Measurements from ENCODE around the gene SERPINA5. TPM values are rescaled to one million over a fixed set of nuclear protein-coding genes. Genes with fewer than 3 reads are reported as not detected.

The SERPINA5 gene
- total and polyA plus RNA-seq, 3 donors from 2014 or later = 940 to 1,170 (median 1,154) TPM

GRCh38 chr14:94638339-94638738 lies 57.1 kb downstream of the SERPINA5 start:
- intact Hi-C loops (cut with DNase I; ENCODE audit: low total_unique reads) = no loop called here
- no peaks in the 10 kb centered on the region for H3K27me3 ChIP-seq
- TF ChIP-seq POLR2A (IDR thresholded peaks at IDR 0.05) (no peak), CTCF (IDR thresholded peaks at IDR 0.05) (no peak)
- WGBS, 2 donors = 83 to 92% methylated on average over 2 of the region's 2 CpGs
- no peaks in the 10 kb centered on the region for H3K4me1 ChIP-seq
- DNase-seq = no peak
- no peak overlapping the region for H3K4me3 ChIP-seq
- no peak overlapping the region for H3K27ac ChIP-seq
- no peaks in the 10 kb centered on the region for H3K9me3 ChIP-seq
- no peaks in the 10 kb centered on the region for H3K36me3 ChIP-seq (ENCODE audit: low read depth, missing control alignments)

GRCh38 chr14:94638961-94639817 lies 58.0 kb downstream of the SERPINA5 start:
- intact Hi-C loops (cut with DNase I; ENCODE audit: low total_unique reads) = no loop called here
- 88 to 91% methylated on average over 11 of the region's 11 CpGs for WGBS, 2 donors
- H3K27ac ChIP-seq = no peak overlapping the region
- no peak overlapping the region for H3K4me3 ChIP-seq
- no peaks in the 10 kb centered on the region for H3K36me3 ChIP-seq (ENCODE audit: low read depth, missing control alignments)
- DNase-seq = no peak
- H3K4me1 ChIP-seq = no peaks in the 10 kb centered on the region
- H3K9me3 ChIP-seq = no peaks in the 10 kb centered on the region
- TF ChIP-seq CTCF (IDR thresholded peaks at IDR 0.05) (no peak), POLR2A (IDR thresholded peaks at IDR 0.05) (no peak)
- H3K27me3 ChIP-seq = no peaks in the 10 kb centered on the region

- no peaks in the 10 kb centered on the region for H3K4me1 ChIP-seq
- no peak for DNase-seq
- no peaks in the 10 kb centered on the region for H3K27me3 ChIP-seq
- H3K27ac ChIP-seq = no peak overlapping the region
- no peak overlapping the region for H3K4me3 ChIP-seq
- no peaks in the 10 kb centered on the region for H3K36me3 ChIP-seq (ENCODE audit: low read depth, missing control alignments)
- TF ChIP-seq CTCF (IDR thresholded peaks at IDR 0.05) = no peak
- TF ChIP-seq POLR2A (IDR thresholded peaks at IDR 0.05) = no peak
- H3K9me3 ChIP-seq = no peaks in the 10 kb centered on the region
- intact Hi-C loops (cut with DNase I; ENCODE audit: low total_unique reads) = no loop called here
- WGBS, 2 donors = 76 to 93% methylated on average over 5 to 8 of the region's 10 CpGs
These were observed 59.8 kb downstream of the SERPINA5 start for GRCh38 chr14:94640721-94641631.

GRCh38 chr14:94641632-94641955 lies 60.4 kb downstream of the SERPINA5 start:
- H3K9me3 ChIP-seq = no peaks in the 10 kb centered on the region
- intact Hi-C loops (cut with DNase I; ENCODE audit: low total_unique reads) = no loop called here
- H3K27me3 ChIP-seq = no peaks in the 10 kb centered on the region
- no peak for TF ChIP-seq POLR2A (IDR thresholded peaks at IDR 0.05)
- no peak for TF ChIP-seq CTCF (IDR thresholded peaks at IDR 0.05)
- no peak overlapping the region for H3K27ac ChIP-seq
- WGBS, 2 donors = 96 to 100% methylated on average over 11 to 12 of the region's 12 CpGs
- H3K4me1 ChIP-seq = no peaks in the 10 kb centered on the region
- DNase-seq = no peak
- no peaks in the 10 kb centered on the region for H3K36me3 ChIP-seq (ENCODE audit: low read depth, missing control alignments)
- H3K4me3 ChIP-seq = no peak overlapping the region

Other genes with a start within 250 kb of the SERPINA5 start
- gene SERPINA2, start 214.7 kb upstream of the SERPINA5 start, total RNA-seq = not detected
- not detected for gene SERPINA2, start 214.7 kb upstream of the SERPINA5 start, polyA plus RNA-seq (ENCODE audit: insufficient read depth, low read depth, low replicate concordance)
- 1 to 10 TPM; 1.0 to 2.2 TPM for gene SERPINA1, start 192.8 kb upstream of the SERPINA5 start, total RNA-seq
- 123 TPM for gene SERPINA1, start 192.8 kb upstream of the SERPINA5 start, polyA plus RNA-seq (ENCODE audit: insufficient read depth, low read depth, low replicate concordance)
- not detected for gene SERPINA11, start 128.6 kb upstream of the SERPINA5 start, total RNA-seq
- gene SERPINA11, start 128.6 kb upstream of the SERPINA5 start, polyA plus RNA-seq (ENCODE audit: insufficient read depth, low read depth, low replicate concordance) = not detected
- gene SERPINA9, start 105.2 kb upstream of the SERPINA5 start, total RNA-seq = not detected
- not detected for gene SERPINA9, start 105.2 kb upstream of the SERPINA5 start, polyA plus RNA-seq (ENCODE audit: insufficient read depth, low read depth, low replicate concordance)
- gene SERPINA12, start 72.0 kb upstream of the SERPINA5 start, total RNA-seq = under 1 TPM; 0.25 to 0.47 TPM
- gene SERPINA12, start 72.0 kb upstream of the SERPINA5 start, polyA plus RNA-seq (ENCODE audit: insufficient read depth, low read depth, low replicate concordance) = not detected
- gene SERPINA4, start 20.0 kb upstream of the SERPINA5 start, total RNA-seq = under 1 TPM in 1 of 2 donors, not detected in 1; 0.19 TPM
- gene SERPINA4, start 20.0 kb upstream of the SERPINA5 start, polyA plus RNA-seq (ENCODE audit: insufficient read depth, low read depth, low replicate concordance) = 0.25 TPM
- 100 to 1,000 TPM in 1 of 2 donors, 10 to 100 TPM in 1; 27.4 to 238 TPM for gene SERPINA3, start 31.0 kb downstream of the SERPINA5 start, total RNA-seq
- gene SERPINA3, start 31.0 kb downstream of the SERPINA5 start, polyA plus RNA-seq (ENCODE audit: insufficient read depth, low read depth, low replicate concordance) = 28.2 TPM
- 1 to 10 TPM; 2.0 TPM for gene GSC, start 188.7 kb downstream of the SERPINA5 start, total RNA-seq
- gene GSC, start 188.7 kb downstream of the SERPINA5 start, polyA plus RNA-seq (ENCODE audit: insufficient read depth, low read depth, low replicate concordance) = 0.51 TPM

All from testis (tissue), 3 donors.